ENCODE data around the gene TMEM92.
A peak's percentile ranks its signal among the peaks of the same experiment; 100 is the strongest.
"Not testable (repeated sequence)": the region's sequence is repeated elsewhere in the genome, so short reads cannot be mapped to it uniquely, and the experiment has no call there.

The TMEM92 gene

DNA sequence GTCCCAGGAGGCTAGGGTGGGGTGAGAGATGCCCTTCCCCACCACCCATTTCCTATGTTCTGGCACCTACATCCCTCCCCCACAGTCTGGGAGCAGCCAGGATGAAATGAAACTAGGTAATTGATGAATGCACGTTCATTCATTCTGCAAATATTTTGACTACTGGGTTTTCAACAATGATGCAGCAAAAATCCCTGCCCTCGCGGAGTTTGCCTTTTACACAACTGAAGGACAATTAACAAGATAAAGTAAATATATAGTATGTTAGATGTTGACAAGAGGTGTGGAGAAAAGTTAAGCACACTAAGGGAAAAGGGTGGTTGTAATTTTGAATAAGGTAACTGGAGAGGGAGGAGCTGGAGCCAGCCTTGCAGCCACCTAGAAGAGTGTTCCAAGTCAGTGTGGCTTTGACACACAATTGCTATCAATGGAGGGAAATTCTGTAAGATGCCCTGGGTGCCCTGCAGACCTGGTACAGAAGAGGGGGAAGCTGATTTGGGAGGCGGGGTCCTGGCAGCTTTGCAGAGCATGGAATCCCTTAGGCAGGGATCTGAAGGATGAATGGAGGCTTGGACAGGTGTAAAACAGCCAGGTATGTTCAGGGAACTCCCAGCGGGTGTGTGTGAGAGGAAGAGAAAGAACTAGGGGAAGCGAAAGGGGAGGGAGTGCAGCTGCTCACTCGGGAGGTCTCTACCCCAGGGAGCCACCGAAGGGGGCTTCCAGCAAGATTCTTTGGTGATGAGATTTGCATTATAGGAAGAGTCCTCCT, 2.5 kb downstream of the TMEM92 start:
- no peak for DNase-seq (ENCODE audit: low read depth)

DNA sequence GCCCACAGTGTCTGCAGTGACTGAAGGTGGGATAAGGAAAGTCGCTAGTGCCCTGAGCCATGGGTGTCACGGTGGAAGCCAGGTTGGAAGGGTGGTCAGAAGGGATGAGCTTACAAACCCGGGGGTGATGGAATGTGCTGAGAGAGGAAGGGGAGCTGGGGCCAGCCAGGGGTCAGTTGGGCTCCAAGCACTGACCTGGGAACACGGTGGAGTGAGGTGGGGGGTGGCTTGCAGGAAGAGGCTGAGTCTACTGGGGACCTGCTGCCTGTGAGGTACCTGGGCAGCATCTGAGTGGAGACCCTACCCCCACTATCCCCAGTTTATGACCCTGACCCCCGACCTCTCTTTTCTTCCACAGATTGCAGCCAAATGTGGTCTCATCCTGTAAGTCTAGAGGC, 3.1 kb downstream of the TMEM92 start:
- no peak for DNase-seq (ENCODE audit: low read depth)

DNA sequence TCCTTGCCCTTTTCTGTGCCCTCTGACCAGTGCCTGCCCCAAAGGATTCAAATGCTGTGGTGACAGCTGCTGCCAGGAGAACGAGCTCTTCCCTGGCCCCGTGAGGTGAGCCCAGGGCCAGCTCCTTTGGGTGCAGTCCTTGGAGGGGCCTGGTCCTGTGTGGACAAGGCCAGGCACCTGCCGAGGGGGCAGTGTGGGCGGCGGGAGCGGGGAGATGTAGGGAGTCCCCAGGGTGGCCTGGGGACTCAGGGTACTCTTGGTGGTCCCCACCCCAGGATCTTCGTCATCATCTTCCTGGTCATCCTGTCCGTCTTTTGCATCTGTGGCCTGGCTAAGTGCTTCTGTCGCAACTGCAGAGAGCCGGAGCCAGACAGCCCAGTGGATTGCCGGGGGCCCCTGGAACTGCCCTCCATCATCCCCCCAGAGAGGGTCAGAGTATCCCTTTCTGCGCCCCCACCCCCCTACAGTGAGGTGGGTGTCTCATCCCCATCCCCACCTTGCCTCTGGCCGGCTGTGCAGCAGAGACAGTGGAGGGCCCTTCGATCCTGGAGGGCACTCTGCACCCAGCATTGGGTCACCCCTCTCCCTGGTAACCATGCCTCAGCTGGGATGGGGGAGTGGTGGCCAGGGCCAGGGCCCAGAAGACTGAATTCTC, 4.4 kb downstream of the TMEM92 start:
- no peak for DNase-seq (ENCODE audit: low read depth)

DNA sequence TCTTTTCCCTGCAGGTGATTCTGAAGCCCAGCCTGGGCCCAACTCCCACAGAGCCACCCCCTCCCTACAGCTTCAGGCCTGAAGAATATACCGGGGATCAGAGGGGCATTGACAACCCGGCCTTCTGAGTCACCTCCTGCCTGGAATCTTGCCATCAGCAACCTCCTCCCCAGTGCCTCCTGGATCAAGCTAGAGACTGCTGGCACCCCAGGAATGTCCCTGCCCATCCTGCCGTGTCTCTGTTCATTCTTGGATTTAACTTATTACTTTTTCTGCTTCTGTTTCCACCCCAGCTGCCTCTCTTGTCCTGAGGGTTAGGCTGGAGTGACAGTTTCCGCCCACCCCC, 4.9 kb downstream of the TMEM92 start:
- no peak for DNase-seq (ENCODE audit: low read depth)

DNA sequence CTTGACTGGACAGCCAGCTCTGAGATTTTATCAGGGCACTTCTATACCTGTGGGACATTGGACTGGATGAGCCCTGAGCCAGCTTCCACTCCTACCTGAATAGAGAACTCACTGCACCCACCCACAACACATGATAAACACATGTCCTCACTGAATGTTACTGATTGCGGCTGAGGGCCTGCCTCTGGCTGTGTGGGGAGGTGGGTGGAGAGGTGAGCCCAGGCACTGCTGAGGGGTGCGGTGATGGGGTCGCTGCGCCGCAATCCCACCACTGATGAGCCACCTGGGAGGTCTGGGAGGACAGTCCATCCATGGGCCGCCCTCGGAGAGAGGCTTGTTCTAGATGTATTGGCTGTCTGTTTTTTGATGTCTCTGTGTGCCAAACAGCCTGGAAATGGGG, 5.4 kb downstream of the TMEM92 start:
- no peak for DNase-seq (ENCODE audit: low read depth)

DNA sequence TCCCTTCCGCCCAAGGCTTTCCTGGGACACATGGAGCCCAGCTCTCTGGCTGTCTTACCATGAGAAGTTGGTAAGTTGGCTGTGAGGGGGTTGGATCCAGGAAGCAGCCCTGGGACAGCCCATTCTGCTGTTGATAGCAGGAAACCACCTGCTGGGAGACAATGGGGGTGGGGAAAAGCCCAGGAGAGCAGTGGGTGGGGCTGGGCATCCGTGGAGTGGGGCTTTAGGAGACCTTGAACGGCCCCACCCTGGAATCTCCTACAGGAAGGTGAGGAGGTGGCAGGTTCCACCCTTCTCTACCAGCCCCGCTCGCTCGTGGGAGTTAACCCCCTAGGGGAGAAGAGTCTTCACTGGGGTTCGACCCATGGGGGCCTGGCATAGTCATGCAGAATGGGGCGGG, 5.8 kb downstream of the TMEM92 start:
- no peak for DNase-seq (ENCODE audit: low read depth)

DNA sequence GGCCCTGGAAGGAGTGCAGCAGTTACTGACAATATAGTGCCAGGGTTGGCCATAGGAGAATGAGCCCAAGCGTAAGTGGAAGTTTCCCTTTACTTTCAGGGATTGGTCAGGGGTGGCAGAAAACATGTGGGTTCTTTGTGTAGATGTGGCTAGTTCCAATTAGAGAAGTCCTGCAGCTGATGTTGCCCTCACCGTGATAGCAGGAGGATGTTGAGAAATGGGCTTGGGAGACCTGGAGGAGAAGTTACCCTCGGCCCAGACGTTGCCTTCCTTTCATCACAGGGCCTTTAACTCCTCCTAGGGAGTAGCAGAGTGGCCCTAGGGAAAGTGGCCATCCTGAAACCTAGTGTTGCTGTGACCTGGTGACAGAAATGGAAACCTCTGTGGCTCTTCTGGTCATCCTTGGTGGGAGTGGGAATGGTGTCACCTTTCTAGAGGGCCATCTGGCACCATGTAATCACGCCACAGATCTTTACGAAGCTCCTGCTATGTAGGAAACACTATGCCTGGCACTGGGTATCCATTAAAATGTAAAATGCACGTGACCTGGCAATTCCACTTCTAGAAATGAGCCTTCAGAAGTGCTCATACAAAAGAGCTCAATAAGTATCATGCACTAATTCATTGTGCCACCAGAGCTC, 6.7 kb downstream of the TMEM92 start:
- DNase-seq (ENCODE audit: low read depth) = no peak

DNA sequence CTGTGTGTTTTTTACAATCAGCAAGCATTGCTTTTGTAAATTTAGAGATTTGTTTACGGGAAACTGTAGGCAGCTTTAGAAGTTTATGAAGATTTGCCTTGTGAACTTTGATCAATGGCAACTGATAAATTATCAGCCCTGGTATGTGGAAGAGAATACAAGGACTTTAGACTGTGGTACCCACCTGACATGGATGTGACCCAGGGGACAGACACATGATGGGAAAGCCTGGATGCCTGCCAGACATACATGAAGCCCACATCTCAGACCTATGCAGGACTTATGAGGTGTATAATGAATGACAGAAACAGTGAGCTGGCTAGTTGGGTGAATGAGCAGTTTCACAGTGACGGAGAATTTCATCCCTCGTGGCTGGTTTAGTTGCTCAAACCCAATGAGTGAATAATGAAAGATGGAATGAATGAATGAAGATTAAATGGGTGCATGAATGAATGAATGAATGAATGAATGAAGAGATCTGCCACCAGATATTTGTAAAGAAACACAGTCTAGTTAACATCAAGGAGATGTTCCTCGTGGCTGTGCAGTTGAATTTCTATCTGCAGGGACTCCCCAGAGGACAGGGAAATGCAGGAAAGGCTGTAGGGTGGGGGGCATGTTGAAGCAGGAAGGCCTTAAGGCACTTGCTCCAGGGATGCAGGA, 7.6 kb downstream of the TMEM92 start:
- DNase-seq (ENCODE audit: low read depth) = no peak

DNA sequence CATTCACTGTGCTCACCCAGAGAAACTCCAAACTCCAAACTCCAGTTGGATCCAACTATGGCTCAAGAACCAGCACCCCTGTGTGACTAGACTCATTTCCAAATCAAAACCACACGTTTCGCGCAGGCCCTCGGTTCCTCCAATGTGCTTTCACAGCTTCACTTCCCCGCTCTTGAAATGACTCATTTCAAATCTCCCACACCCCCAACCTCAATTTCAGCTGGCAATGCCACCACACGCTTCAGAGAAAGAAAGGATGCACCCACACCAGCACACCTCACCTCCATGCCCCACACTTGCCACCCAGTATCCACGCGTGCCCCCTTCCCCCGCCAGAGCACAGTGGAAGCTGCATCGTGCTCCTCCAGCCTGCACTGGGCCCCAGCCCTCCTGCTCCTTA, 9.0 kb downstream of the TMEM92 start:
- DNase-seq (ENCODE audit: low read depth) = no peak

DNA sequence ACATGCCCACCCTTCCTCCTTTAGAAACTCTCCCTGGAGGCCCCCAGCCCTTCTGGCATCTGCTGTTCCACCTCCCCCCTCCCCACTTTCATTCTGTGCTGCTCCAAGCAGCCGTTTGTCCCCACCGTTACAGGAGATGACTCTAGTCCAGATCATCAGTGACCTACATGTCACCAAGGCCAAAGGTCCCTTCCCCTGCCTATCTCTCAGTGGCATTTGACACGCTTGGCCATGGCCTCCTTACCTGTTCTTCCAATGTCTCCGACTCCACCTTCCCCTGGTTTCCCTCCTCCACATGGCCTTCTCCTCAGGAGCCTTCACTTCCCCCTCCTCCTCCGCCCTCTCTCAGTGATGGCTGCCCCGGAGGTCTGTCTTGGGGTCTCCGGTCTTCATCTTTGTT, 9.4 kb downstream of the TMEM92 start:
- DNase-seq (ENCODE audit: low read depth) = no peak

DNA sequence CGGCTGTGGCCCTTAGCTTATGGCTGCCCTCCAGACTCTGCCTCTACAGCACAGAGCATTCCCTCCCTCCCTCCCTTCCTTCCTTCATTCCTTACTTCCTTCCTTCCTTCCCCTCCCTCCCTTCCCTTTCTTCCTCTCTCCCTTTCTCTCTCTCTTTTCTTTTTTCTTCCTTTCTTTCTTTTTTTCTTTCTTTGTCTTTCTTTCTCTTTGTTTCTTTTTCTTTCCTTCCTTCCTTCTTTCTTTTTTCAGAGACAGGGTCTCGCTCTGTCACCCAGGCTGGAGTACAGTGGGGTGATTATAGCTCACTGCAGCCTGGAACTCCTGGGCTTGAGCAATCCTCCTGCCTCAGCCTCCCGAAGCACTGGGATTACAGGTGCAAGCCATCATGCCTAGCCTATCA, 11.7 kb downstream of the TMEM92 start:
- no peak for DNase-seq (ENCODE audit: low read depth)

DNA sequence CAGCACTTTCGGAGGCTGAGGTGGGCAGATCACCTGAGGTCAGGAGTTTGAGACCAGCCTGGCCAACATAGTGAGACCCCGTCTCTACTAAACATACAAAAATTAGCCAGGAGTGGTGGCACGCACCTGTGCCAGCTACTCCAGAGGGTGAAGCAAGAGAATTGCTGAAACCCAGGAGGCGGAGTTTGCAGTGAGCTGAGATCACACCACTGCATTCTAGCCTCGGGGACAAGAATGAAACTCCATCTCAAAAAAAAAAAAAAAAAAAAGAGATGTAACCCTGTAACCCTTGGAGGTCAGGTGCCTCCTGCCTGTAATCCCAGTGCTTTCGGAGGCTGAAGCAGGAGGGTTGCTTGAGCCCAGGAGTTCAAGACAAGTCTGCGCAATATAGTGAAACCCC, 13.0 kb downstream of the TMEM92 start:
- DNase-seq (ENCODE audit: low read depth) = not testable (repeated sequence)

DNA sequence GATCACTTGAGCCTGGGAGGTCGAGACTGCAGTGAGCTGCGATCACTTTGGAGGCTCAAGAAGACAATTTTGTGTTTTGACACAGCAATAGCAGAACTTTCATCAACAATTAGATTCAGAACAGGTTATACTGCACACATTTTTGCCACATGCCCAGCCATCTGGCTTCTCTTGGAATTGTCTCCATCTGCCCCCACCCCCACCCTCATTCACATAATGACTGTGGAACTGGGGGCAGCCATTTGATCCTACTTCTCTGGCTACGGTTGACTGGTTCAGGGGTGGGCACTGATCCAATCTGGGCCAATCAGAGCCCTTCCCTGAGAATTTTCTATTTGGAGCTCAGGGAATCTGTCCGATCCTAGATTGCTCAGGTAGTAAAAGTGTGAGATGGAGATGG, 14.0 kb downstream of the TMEM92 start:
- no peak for DNase-seq (ENCODE audit: low read depth)

DNA sequence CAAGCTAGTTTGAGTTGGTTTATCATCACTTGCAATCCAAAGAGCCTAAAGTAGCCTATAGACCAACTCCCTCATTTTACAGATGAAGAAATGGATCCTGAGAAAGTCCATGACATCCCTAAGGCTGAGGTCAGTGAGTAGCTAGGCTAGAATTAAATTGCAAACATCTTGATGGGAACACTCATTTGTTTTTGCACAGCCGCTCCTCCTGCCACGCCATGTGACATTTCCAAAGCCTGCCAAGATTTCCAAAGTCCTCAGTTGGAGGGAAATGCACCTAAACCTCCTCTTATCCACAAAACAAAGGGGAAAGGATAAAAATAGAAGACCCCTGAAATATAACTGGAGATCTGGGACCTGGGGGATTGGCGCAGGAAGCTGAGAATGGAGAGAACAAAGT, 15.0 kb downstream of the TMEM92 start:
- DNase-seq (ENCODE audit: low read depth) = peak; percentile 66

DNA sequence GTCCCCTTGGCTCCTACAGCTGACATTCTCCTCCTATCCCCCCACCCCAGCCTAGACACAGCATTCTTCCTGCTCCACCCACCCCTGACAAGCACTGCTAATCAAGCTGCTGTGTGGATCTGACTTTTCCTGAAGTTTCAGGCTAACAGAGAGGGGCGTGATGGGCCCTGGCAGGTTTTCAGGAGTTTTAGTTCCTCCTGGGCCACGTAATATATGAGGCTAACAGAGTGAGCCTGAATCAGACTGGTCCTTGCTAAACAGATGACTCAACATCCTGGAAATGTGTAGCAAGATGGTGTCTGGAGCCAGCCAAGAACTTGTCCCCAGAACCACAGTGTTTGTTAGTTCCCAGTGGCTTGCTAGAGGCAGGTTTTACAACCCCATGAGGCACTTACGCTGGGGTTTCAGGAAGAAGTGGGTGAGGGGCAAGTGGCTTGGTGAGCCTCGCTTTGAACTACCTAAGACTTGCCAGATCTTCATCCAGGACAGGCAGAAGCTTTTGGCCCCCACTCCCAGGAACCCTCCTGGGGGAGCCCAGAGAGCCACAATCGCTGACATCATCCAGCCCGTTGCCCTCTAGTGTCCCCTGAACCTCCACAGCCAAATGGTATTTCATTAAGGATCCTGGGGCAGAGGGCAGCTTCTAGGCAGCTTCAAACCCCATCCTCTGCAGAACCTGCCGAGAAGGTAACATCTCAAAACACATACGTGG, 15.9 kb downstream of the TMEM92 start:
- DNase-seq (ENCODE audit: low read depth) = peak; percentile 97

DNA sequence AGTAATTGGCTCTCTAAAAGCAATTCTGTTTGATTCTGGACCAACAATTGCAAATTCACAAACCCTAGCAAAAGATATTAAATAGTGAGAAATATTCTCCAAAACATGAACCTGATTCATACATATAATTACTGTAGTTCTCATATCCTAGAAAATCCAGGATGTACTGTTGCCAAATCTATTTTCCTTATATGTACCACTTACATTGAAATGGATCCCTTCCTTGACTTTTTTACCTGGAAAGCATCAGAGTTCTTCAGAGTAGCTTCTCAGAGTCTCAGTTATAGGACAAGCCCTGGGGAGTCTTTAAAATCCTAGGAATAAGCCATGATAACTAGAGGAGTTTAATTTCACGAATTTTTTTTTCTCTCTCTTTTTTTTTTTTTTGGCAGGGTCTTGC, 16.7 kb downstream of the TMEM92 start:
- DNase-seq (ENCODE audit: low read depth) = no peak

DNA sequence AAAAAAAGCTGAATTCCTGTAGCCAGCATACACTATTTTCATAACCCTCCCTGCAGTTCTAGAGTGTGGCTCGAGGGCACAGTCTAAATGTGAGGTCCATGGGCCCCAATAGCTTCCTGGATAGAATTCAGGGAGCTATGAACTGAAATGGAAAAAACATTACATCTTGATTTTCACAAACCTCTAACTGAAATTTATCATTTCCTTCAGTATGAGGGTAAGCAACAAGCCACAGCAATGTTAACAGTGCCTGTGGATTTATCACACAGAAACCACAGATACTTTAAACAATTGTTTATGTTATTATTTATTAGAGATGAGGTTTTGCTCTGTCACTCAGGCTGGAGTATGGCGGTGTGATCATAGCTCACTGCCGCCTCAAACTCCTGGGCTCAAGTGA, 18.2 kb downstream of the TMEM92 start:
- peak; percentile 59 for DNase-seq (ENCODE audit: low read depth)

DNA sequence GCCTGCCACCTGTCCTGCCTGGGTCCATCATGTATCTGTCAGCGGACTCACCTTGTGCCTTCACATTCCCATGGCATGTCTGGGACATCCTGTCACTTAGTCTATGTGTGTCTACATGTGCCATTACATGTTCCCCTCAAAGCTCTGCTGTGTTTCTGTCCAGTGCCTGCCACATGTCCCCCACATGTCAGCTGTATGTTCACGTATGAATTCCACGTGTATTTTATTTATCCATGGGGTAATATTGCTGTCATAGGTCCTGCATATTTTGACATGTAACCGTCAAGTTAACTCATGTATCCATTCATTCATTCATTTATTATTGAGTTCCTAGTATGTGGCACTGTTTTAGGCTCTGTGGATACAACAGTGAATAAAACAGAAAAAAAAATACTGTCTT, 20.8 kb downstream of the TMEM92 start:
- DNase-seq (ENCODE audit: low read depth) = no peak

DNA sequence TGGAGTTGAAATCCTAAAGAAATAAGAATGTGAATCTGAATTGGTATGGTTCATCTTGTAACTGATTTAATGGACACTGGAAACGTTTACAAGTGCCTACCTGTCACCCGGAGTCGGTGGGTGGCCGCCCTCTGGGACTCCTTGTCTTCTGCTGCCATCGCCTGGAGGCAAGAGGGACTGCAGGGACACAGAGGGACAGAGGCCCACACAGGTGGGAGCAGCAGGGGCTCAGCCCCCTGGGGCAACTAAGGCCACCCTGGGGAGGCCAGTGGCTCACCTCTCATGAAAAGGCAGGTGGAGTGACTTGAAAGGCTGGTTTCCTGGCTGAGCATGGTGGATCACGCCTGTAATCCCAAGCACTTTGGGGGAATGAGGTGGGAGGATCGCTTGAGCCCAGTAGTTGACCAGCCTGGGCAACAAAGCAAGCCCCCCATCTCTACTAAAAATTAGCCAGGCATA, 23.2 kb downstream of the TMEM92 start:
- DNase-seq (ENCODE audit: low read depth) = peak; percentile 52

DNA sequence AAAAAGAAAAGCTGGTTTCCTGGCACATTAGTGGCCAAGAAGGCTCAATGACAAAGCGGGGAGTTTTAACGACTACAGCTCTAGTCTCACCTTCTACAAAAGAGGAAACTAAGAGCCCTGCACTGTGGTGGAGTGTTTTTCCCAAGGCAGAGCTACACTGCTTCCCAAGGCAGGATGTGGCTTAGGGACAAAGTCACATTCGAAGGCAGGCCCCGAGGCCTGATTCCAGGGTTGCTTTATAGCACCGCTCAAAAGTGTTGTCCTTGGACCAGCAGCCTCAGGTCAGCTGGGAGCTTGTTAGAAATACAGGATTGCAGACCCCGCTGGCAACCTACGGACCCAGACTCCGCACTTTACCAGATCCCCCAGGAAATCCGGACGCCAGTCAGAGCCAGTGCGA, 23.8 kb downstream of the TMEM92 start:
- DNase-seq (ENCODE audit: low read depth) = no peak

DNA sequence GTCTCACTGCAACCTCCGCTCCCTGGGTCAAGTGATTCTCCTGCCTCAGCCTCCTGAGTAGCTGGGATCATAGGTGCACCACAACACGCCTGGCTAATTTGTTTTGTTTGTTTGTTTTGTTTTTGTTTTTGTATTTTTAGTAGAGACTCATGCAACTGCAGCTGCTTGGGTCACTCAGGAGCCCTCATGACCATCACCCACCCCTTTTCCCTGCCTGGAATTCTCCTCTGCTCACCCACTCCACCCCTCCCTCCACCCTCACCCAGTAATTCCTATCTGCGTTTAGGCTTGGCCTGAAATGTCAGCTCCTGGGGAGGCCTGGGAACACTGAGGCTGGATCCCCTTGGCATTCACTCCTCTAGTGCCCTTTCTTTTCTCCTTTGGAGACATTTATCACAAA, 25.5 kb downstream of the TMEM92 start:
- no peak for DNase-seq (ENCODE audit: low read depth)

DNA sequence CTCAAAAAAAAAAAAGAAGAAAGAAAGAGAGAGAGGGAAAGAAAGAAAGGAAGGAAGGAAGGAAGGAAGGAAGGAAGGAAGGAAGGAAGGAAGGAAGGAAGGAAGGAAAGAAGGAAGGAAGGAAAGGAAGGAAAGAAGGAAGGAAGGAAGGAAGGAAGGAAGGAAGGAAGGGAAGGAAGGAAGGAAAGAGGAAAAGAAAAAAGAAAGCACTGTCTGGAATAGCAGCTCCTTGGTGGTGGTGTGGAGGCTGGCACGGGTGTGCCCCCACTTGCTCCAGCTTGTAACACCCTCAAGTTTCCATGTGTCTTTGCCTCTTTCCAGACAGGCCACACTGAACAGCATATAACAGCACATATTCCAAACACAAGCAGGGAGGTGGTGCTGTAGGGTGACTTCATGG, 26.6 kb downstream of the TMEM92 start:
- not testable (repeated sequence) for DNase-seq (ENCODE audit: low read depth)

Data from amniotic epithelial cell (primary cell).